Heart left ventricle (tissue), 16 donors: ENCODE data around the gene TMX3. TPM values are rescaled to one million over a fixed set of nuclear protein-coding genes. Genes with fewer than 3 reads are reported as not detected.

Experiments used
- ATAC-seq, 4 donors: fragments of 200-7000 bp; cut with Tn5 transposase; one replicate each; pipeline ENCODE4 v1.9.1; 2020 to 2022; ENCODE audit warnings: moderate library complexity in 4 of 4, mild to moderate bottlenecking in 3 of 4, moderate number of reproducible peaks in 1 of 4
- DNase-seq, 5 donors: peaks; one replicate each; pipeline ENCODE4 v3.0.0-alpha.2; 2020
- H3K27ac ChIP-seq, 12 donors: fragments of 200-600 bp; sonication (generic) in 4 of 12; one replicate each; pipeline versions ENCODE4 v1.5.0 to v1.8.0; 2016 to 2022; ENCODE audit warnings: mild to moderate bottlenecking in 2 of 12
- H3K27me3 ChIP-seq, 9 donors: fragments of 200-600 bp; sonication (generic) in 2 of 9; one replicate each; pipeline versions ENCODE4 v1.5.1 to v1.8.0; 2016 to 2022; ENCODE audit warnings: mild to moderate bottlenecking in 3 of 9
- H3K36me3 ChIP-seq, 9 donors: fragments of 200-600 bp; sonication (generic) in 2 of 9; one replicate each; pipeline versions ENCODE4 v1.5.0 to v1.8.0; 2018 to 2022; ENCODE audit warnings: mild to moderate bottlenecking in 2 of 9
- H3K4me1 ChIP-seq, 12 donors: fragments of 200-600 bp; sonication (generic) in 4 of 12; one replicate each; pipeline versions ENCODE4 v1.5.0 to v1.8.0; 2016 to 2022; ENCODE audit warnings: mild to moderate bottlenecking in 3 of 12
- H3K4me3 ChIP-seq, 12 donors: fragments of 200-600 bp; sonication (generic) in 4 of 12; one replicate each; pipeline versions ENCODE4 v1.5.0 to v1.8.0; 2017 to 2022; ENCODE audit warnings: mild to moderate bottlenecking in 9 of 12, moderate library complexity in 4 of 12
- H3K9me3 ChIP-seq, 12 donors: fragments of 200-600 bp; sonication (generic) in 4 of 12; one replicate each; pipeline versions ENCODE4 v1.5.0 to v1.8.0; 2016 to 2022; ENCODE audit warnings: mild to moderate bottlenecking in 1 of 12
- POLR2A ChIP-seq, 2 donors: fragments of 450-650 bp; IDR thresholded peaks; one replicate each; pipeline ENCODE4 v1.6.1; 2017; ENCODE audit warnings: antibody characterized with exemption in 2 of 2, mild to moderate bottlenecking in 2 of 2, moderate library complexity in 2 of 2
- WGBS, 4 donors: extraction: QIAGEN DNeasy Blood & Tissue Kit in 2 of 4; methylation state at CpG; one replicate each; pipeline versions ENCODE4 v1.1.5 to v1.1.7; 2013 to 2018; 5-methylcytosine and 5-hydroxymethylcytosine counted together
- intact Hi-C, 10 donors: fragments of 100-400 bp; cut with DNase I; formaldehyde crosslinking; loops; one replicate each; pipeline versions ENCODE4 v1.11.1 to v1.14.2; 2022
- polyA plus RNA-seq, 2 donors: library from polyadenylated mRNA; stranded (reverse); fragments of 200-250 nt; gene quantifications; one replicate each; pipeline ENCODE4 v1.2.3, GENCODE V29; 2013
- total RNA-seq, 9 donors: library from RNA; depleted of rRNA in 2 of 9; stranded (reverse); fragments of >200 nt in 2 of 9; fragmentation: NEBNext Ultra II Directional in 3 of 9; extraction: Animal tissue kit (Norgen Biotek cat#: 25700) in 3 of 9; gene quantifications; one replicate each; pipeline versions ENCODE4 v1.1.0 to v1.2.4, GENCODE V29; 2016 to 2023
- TF ChIP-seq, protein P1 (sequence below), 12 donors: fragments of 200-600 bp; sonication (generic) in 4 of 12; IDR thresholded peaks; one replicate each; pipeline versions ENCODE4 v1.5.0 to v1.8.0; 2018 to 2022; ENCODE audit warnings: antibody characterized with exemption in 12 of 12, mild to moderate bottlenecking in 5 of 12
- donor health status: ischemic (EF 13 %, LVEDD 7.1; RV severe dilation, severe dysfunction).
- donor health status: healthy with polysubstance abuse.
- donor health status: DM: no; HTN: yes; CAD: no.
- donor health status: DM: no; HTN: no; CAD: no.
- donor health status: ischemic (EF 25% LVEDD 6.9; RV normal size, moderate dysfunction).
- donor health status: ischemic (EF 25% LVEDD 5.7; RV mildly dilated, moderate dysfunction).
- donor health status: healthy.
- donor health status: DM: yes; HTN: yes; CAD: no.
- donor health status: ischemic (EF 35%, LVEDD 5.7; RV mildly dilated, moderate dysfunction).
- donor health status: nonischemic (EF 11% LVEDD 7.7; RV severe dilation, severe dysfunction).
- donor health status: DM: yes; HTN: yes; CAD: no.
- donor health status: PGD.
- donor health status: ischemic (EF 29% LVEDD 5.4; RV normal size, mild dysfunction).
- donor health status: nonischemic (EF 23%, LVEDD 6.1; RV moderate dilation, normal function).

The TMX3 gene
- total and polyA plus RNA-seq, 11 donors = 13.0 to 39.0 (median 28.1) TPM

DNA sequence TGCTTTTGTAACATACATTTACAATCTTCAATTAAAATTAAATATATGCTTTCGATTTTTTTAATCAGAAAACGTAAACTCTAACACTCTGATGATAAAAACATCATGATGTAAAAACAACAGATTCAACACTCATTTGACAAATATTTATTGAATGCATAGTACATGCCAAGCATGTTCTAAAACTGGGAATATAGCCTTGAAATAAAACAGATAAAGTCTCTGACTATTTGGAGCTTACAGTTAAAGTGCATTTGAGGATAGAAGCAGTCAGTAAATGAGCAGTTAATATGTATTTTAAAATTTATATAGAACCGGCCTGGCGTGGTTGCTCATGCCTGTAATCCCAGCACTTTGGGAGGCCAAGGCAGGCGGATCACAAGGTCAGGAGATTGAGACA is 47.8 kb downstream of the TMX3 start:
- Histone ChIP-seq H3K4me1 (no peaks in the 10 kb centered on the region), H3K27me3 (no peaks in the 10 kb centered on the region), H3K4me3 (no peak overlapping the region), H3K27ac (no peak overlapping the region), H3K9me3 (no peaks in the 10 kb centered on the region), H3K36me3 (no peaks in the 10 kb centered on the region)
- ATAC-seq (no peak), DNase-seq (no peak)
- TF ChIP-seq, protein P1, sequence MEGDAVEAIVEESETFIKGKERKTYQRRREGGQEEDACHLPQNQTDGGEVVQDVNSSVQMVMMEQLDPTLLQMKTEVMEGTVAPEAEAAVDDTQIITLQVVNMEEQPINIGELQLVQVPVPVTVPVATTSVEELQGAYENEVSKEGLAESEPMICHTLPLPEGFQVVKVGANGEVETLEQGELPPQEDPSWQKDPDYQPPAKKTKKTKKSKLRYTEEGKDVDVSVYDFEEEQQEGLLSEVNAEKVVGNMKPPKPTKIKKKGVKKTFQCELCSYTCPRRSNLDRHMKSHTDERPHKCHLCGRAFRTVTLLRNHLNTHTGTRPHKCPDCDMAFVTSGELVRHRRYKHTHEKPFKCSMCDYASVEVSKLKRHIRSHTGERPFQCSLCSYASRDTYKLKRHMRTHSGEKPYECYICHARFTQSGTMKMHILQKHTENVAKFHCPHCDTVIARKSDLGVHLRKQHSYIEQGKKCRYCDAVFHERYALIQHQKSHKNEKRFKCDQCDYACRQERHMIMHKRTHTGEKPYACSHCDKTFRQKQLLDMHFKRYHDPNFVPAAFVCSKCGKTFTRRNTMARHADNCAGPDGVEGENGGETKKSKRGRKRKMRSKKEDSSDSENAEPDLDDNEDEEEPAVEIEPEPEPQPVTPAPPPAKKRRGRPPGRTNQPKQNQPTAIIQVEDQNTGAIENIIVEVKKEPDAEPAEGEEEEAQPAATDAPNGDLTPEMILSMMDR (IDR thresholded peaks at IDR 0.05) = no peak
- TF ChIP-seq POLR2A (IDR thresholded peaks at IDR 0.05) = no peak
- intact Hi-C loops = no loop called here
- WGBS, 4 donors = 74 to 82% (median 79%) methylated on average over 5 of the region's 5 CpGs

DNA sequence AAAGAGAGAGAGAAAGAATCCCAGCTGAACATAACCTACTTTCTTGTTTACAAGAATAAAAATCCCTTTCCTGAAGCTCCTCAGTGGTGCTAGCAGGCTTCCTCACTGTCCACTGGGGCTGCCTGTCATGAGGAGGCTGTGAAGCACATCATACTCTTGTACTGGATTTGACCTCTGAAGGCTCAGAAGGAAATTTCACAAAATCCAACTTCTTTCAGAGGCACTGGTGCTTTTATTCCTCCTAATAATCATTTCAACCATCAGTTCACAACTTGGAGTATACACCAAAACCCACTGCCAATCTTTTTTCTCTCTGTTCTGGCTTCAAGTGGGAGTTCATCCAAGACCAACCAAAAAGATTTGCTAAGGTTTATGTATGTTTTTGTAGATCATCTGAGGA is 48.5 kb downstream of the TMX3 start:
- TF ChIP-seq, protein P1 (IDR thresholded peaks at IDR 0.05) = no peak
- no peak for TF ChIP-seq POLR2A (IDR thresholded peaks at IDR 0.05)
- peak in 1 of 4 donors; percentile 28 for ATAC-seq
- Histone ChIP-seq H3K9me3 (no peaks in the 10 kb centered on the region), H3K4me3 (no peak overlapping the region), H3K27ac (peak overlapping the region in 1 of 12 donors; percentile 4), H3K4me1 (no peaks in the 10 kb centered on the region), H3K36me3 (no peaks in the 10 kb centered on the region), H3K27me3 (no peaks in the 10 kb centered on the region)
- intact Hi-C loops = no loop called here
- no peak for DNase-seq

DNA sequence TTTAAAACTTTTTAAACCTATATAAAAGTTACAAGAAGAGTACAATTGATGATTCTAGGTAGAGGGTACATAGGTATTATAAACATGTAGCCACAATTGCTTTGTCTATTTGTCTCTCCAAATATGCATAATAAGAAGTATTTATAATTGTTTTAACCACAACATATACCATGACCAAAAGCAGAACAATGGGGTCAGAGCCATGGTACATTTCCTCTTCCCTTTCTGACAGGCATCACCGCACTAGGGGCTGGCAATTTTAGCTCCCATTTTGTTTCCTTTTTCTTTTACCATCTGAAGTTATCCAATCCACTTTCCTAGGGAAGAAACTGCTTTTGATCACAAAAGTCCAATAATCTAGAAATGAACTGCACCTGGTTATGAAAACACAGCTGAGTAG is 49.3 kb downstream of the TMX3 start:
- no peaks in the 10 kb centered on the region for H3K36me3 ChIP-seq
- intact Hi-C loops = no loop called here

GRCh38 chr18:68662754-68663153 is 52.2 kb downstream of the TMX3 start:
- intact Hi-C loops = loop anchor here in 4 of 10 donors (5.0 kb wide), 1 partner anchor 1445 kb away; no protein-coding TSS in a partner anchor
- DNase-seq = no peak
- Histone ChIP-seq H3K4me3 (no peak overlapping the region), H3K27ac (no peak overlapping the region), H3K4me1 (no peaks in the 10 kb centered on the region), H3K9me3 (no peaks in the 10 kb centered on the region), H3K36me3 (no peaks in the 10 kb centered on the region), H3K27me3 (peaks cover 0 to 3% (median 0%) of the 10 kb centered on the region in 9 donors)
- TF ChIP-seq, protein P1 (IDR thresholded peaks at IDR 0.05) = no peak
- TF ChIP-seq POLR2A (IDR thresholded peaks at IDR 0.05) = no peak
- WGBS, 4 donors = 73 to 81% (median 80%) methylated on average over 4 of the region's 4 CpGs
- no peak for ATAC-seq

More for the DNA sequence above, 49.3 kb downstream of the TMX3 start:
- H3K9me3 ChIP-seq = no peaks in the 10 kb centered on the region
- H3K27ac ChIP-seq = no peak overlapping the region
- DNase-seq (no peak), ATAC-seq (no peak)
- peaks cover 0 to 3% (median 0%) of the 10 kb centered on the region in 9 donors for H3K27me3 ChIP-seq
- no peak for TF ChIP-seq POLR2A (IDR thresholded peaks at IDR 0.05)
- TF ChIP-seq, protein P1 (IDR thresholded peaks at IDR 0.05) = no peak
- H3K4me1 ChIP-seq = no peaks in the 10 kb centered on the region
- 63 to 82% (median 68%) methylated on average over 1 of the region's 1 CpG for WGBS, 4 donors
- H3K4me3 ChIP-seq = no peak overlapping the region
